ENCODE data around the gene DEGS2. TPM values are rescaled to one million over a fixed set of nuclear protein-coding genes. Genes with fewer than 3 reads are reported as not detected.

Gene DEGS2
- total RNA-seq, 1 donor = not detected

- no peak overlapping the region for H3K4me3 ChIP-seq (ENCODE audit: low read depth, low read length)
- TF ChIP-seq CTCF (IDR thresholded peaks at IDR 0.05; ENCODE audit: insufficient read depth, low read length) = no peak
- no peak for DNase-seq (ENCODE audit: low read depth)
Measured at GRCh38 chr14:100200311-100200710, 40.9 kb upstream of the DEGS2 start.

GRCh38 chr14:100199240-100199860, 39.9 kb upstream of the DEGS2 start:
- no peak overlapping the region for H3K4me3 ChIP-seq (ENCODE audit: low read depth, low read length)
- TF ChIP-seq CTCF (IDR thresholded peaks at IDR 0.05; ENCODE audit: insufficient read depth, low read length) = no peak
- DNase-seq (ENCODE audit: low read depth) = no peak

GRCh38 chr14:100193417-100194357, 34.2 kb upstream of the DEGS2 start:
- DNase-seq (ENCODE audit: low read depth) = no peak
- H3K4me3 ChIP-seq (ENCODE audit: low read depth, low read length) = peak overlapping the region; percentile 66
- TF ChIP-seq CTCF (IDR thresholded peaks at IDR 0.05; ENCODE audit: insufficient read depth, low read length) = no peak

GRCh38 chr14:100192672-100193416, 33.4 kb upstream of the DEGS2 start:
- peak overlapping the region; percentile 66 for H3K4me3 ChIP-seq (ENCODE audit: low read depth, low read length)
- TF ChIP-seq CTCF (IDR thresholded peaks at IDR 0.05; ENCODE audit: insufficient read depth, low read length) = peak; percentile 88
- peak; percentile 94 for DNase-seq (ENCODE audit: low read depth)

- peak overlapping the region; percentile 66 for H3K4me3 ChIP-seq (ENCODE audit: low read depth, low read length)
- no peak for DNase-seq (ENCODE audit: low read depth)
- TF ChIP-seq CTCF (IDR thresholded peaks at IDR 0.05; ENCODE audit: insufficient read depth, low read length) = no peak
Measured at GRCh38 chr14:100192250-100192671, 32.8 kb upstream of the DEGS2 start.

- no peak for DNase-seq (ENCODE audit: low read depth)
- no peak overlapping the region for H3K4me3 ChIP-seq (ENCODE audit: low read depth, low read length)
- TF ChIP-seq CTCF (IDR thresholded peaks at IDR 0.05; ENCODE audit: insufficient read depth, low read length) = no peak
Measured at GRCh38 chr14:100191584-100192249, 32.3 kb upstream of the DEGS2 start.

Measured in fibroblast of the aortic adventitia (primary cell).